Cerebellar nuclear complex (tissue), 1 donor: ENCODE data around the gene DAP3.

Experiments used
- DNase-seq, 2 experiments: peaks; one replicate each; lab custom pipeline; 2025; lab: John Stamatoyannopoulos, UW

The DAP3 gene

DNA sequence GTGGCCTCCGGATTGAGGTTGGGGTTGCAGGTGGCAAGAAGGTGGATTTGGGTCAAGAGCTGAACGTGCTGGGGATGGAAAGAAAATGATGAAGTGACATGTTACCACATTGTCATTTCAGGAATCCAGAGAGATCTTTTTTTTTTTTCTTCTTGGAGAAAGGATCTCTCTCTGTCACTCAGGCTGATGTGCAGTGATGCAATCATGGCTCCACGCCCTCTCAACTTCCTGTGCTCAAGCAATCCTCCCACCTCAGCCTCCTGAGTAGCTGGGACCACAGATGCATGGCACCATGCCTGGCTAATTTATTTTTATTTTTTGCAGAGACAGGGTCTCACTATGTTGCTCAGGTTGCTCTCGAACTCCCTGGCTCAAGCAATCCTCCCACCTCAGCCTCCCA is 87.5 kb downstream of the DAP3 start:
- no peak for DNase-seq

DNA sequence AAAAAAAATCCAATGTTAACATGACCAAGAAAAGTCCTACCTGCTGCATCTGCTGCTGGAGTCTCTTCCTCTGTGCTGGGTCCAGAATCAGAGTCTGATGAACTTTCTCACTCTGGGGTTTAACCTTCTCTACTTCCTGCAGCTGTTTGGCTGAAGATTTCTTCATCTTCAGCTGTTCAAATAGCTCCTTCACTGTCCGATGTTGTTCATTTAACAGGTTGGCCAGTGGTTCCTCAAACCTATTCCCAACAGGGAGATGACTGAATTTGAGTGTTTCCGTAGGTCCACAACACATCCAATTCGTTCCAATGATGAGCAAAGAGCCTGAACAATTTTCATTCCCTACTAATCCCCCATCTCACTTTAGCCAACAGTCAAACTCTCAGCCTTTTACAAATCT is 88.7 kb downstream of the DAP3 start:
- DNase-seq = no peak
